ENCODE measurements around the gene TBX10. TPM values are rescaled to one million over a fixed set of nuclear protein-coding genes. Genes with fewer than 3 reads are reported as not detected.
"Not testable (repeated sequence)": the region's sequence is repeated elsewhere in the genome, so short reads cannot be mapped to it uniquely, and the experiment has no call there.

The TBX10 gene
- total and polyA plus RNA-seq, 7 donors, result 0.01 TPM; not detected in 6

DNA sequence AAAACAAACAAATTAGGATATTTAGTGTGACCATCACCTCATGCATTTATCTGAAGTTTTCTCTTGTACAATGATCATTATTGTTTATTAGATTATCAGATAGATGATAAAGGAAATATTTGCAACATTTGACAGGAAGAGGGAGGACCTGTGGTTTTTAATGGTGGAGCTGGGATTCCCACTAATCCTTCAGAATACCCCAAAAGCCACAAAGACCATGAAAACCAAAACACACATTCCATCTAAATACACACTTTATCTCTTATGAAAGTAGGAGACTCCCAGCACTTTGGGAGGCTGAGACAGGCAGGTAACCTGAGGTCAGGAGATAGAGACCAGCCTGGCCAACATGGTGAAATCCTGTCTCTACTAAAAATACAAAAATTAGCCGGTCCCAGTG is 40.4 kb downstream of the TBX10 start:
- 50 to 72% (median 71%) methylated on average over 1 of the region's 1 CpG for WGBS, 3 donors
- intact Hi-C loops (cut with DNase I), result no loop called here
- no peak for DNase-seq
- no peak overlapping the region for H3K27ac ChIP-seq
- H3K4me3 ChIP-seq, result no peak overlapping the region
- H3K4me1 ChIP-seq, result no peaks in the 10 kb centered on the region
- peaks cover 0 to 1% (median 0%) of the 10 kb centered on the region in 3 donors for H3K27me3 ChIP-seq (ENCODE audit: insufficient read depth in 3 of 3, low read length in 2 of 3)
- no peak for ATAC-seq
- no peaks in the 10 kb centered on the region for H3K9me3 ChIP-seq
- TF ChIP-seq CTCF (IDR thresholded peaks at IDR 0.05), result no peak
- no peaks in the 10 kb centered on the region for H3K36me3 ChIP-seq (ENCODE audit: insufficient read depth in 1 of 2, low read depth in 1 of 2)

DNA sequence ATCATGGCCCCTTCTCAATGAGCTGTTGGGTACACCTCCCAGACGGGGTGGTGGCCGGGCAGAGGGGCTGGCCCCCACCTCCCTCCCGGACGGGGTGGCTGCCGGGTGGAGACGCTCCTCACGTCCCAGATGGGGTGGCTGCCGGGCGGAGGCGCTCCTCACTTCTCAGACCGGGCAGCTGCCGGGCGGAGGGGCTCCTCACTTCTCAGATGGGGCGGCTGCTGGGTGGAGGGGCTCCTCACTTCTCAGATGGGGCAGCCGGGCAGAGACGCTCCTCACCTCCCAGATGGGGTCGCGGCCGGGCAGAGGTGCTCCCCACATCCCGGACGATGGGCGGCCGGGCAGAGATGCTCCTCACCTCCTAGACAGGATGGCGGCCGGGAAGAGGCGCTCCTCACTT is 41.6 kb downstream of the TBX10 start:
- 91 to 93% (median 92%) methylated on average over 26 of the region's 26 CpGs for WGBS, 3 donors

GRCh38 chr11:67597458-67597857 is 42.1 kb downstream of the TBX10 start:
- H3K27ac ChIP-seq; intact Hi-C loops (cut with DNase I); ATAC-seq; H3K4me1 ChIP-seq; DNase-seq; H3K9me3 ChIP-seq; H3K36me3 ChIP-seq (ENCODE audit: insufficient read depth in 1 of 2, low read depth in 1 of 2); H3K4me3 ChIP-seq; H3K27me3 ChIP-seq (ENCODE audit: insufficient read depth in 3 of 3, low read length in 2 of 3): not testable (repeated sequence)
- WGBS, 3 donors, result no CpG with 5 or more reads among the region's 3 CpGs

More for the DNA sequence above, 41.6 kb downstream of the TBX10 start:
- intact Hi-C loops (cut with DNase I); H3K4me1 ChIP-seq; H3K36me3 ChIP-seq (ENCODE audit: insufficient read depth in 1 of 2, low read depth in 1 of 2); H3K4me3 ChIP-seq; H3K27me3 ChIP-seq (ENCODE audit: insufficient read depth in 3 of 3, low read length in 2 of 3); H3K9me3 ChIP-seq; DNase-seq; H3K27ac ChIP-seq; ATAC-seq: not testable (repeated sequence)

DNA sequence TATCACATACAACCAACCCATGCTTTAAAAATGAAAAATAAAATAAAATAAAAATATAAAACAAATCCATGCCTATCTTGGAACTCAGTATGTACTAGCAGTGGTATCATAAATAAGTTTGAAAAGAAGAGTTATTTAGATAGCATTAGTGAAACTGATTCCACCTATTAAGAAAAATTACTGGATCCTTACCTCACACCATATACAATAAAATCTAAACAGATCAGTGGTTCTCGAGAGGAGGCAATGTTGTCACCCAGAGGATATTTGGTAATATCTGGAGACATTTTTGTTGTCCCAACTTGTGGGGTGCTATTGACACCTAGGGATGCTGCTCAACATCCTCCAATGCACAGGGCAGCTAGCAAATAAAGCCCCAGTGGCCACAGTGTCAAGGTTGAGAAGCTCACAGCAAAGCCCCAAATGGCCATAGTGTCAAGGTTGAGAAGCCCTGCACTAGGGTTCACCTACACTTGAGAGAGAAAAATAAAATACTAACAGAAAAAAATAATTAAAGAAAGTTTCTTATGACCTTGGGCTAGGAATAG is 42.7 kb downstream of the TBX10 start:
- 85 to 87% (median 86%) methylated on average over 1 of the region's 1 CpG for WGBS, 3 donors

DNA sequence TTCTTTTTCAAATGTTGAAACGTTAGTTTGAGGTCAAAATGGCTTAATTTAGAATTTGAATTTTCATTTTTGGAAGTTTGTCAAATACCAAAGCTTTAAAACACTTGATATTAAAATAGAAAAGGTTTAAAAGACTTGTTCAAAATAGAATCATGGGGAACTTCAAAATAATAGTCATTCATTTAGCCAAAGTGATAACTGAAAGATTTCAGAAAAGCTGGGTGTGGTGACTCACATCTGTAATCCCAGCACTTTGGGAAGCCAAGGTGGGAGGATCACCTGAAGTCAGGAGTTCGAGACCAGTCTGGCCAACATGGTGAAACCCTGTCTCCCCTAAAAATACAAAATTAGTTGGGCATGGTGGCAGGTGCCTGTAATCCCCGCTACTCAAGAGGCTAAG is 45.1 kb downstream of the TBX10 start:
- WGBS, 3 donors, result 56 to 59% (median 58%) methylated on average over 3 of the region's 3 CpGs
- intact Hi-C loops (cut with DNase I), result no loop called here
- ATAC-seq, result no peak
- DNase-seq, result no peak
- H3K4me1 ChIP-seq, result no peaks in the 10 kb centered on the region
- H3K27ac ChIP-seq, result no peak overlapping the region
- no peak for TF ChIP-seq CTCF (IDR thresholded peaks at IDR 0.05)
- no peaks in the 10 kb centered on the region for H3K9me3 ChIP-seq
- H3K4me3 ChIP-seq, result no peak overlapping the region
- H3K27me3 ChIP-seq (ENCODE audit: insufficient read depth in 3 of 3, low read length in 2 of 3), result no peaks in the 10 kb centered on the region
- H3K36me3 ChIP-seq (ENCODE audit: insufficient read depth in 1 of 2, low read depth in 1 of 2), result peaks cover 0 to under 1% of the 10 kb centered on the region in 2 donors

More for the DNA sequence above, 42.7 kb downstream of the TBX10 start:
- Histone ChIP-seq H3K36me3 (ENCODE audit: insufficient read depth in 1 of 2, low read depth in 1 of 2) (no peaks in the 10 kb centered on the region), H3K27me3 (ENCODE audit: insufficient read depth in 3 of 3, low read length in 2 of 3) (peaks cover 0 to 1% (median 0%) of the 10 kb centered on the region in 3 donors), H3K9me3 (no peaks in the 10 kb centered on the region), H3K4me1 (no peaks in the 10 kb centered on the region), H3K4me3 (no peak overlapping the region), H3K27ac (no peak overlapping the region)
- intact Hi-C loops (cut with DNase I), result no loop called here
- DNase-seq (no peak), ATAC-seq (no peak)
- TF ChIP-seq CTCF (IDR thresholded peaks at IDR 0.05), result no peak

DNA sequence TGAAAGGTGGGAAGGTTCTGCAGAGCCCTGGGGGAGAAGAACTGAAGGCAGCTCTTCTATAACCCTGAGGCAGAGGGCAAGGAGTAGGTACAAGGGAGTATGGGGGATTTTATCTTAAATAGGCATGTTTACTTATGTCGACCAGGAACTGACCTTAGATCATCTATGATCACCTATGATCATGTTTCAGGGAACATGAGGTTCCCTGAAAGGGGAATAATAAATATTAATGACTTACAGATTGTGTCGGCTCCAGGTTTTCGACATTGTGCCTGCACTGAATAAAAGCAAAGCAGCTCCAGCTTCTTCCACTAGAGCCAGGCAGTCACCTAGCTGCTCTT is 46.0 kb downstream of the TBX10 start:
- intact Hi-C loops (cut with DNase I), result no loop called here
- no peak for DNase-seq
- no peak overlapping the region for H3K27ac ChIP-seq
- H3K27me3 ChIP-seq (ENCODE audit: insufficient read depth in 3 of 3, low read length in 2 of 3), result no peaks in the 10 kb centered on the region
- TF ChIP-seq CTCF (IDR thresholded peaks at IDR 0.05), result no peak
- H3K4me1 ChIP-seq, result no peaks in the 10 kb centered on the region
- no peak overlapping the region for H3K4me3 ChIP-seq
- ATAC-seq, result no peak
- WGBS, 3 donors, result 47% methylated on average over 3 of the region's 3 CpGs
- H3K9me3 ChIP-seq, result no peaks in the 10 kb centered on the region
- H3K36me3 ChIP-seq (ENCODE audit: insufficient read depth in 1 of 2, low read depth in 1 of 2), result peaks cover 0 to 10% of the 10 kb centered on the region in 2 donors

Data from psoas muscle (tissue), 8 donors.